NT2/D1 (cell line): ENCODE results near the gene ARHGEF19.

ENCODE experiments used
- YY1 ChIP-seq: IDR thresholded peaks from 2 replicates; pipeline ENCODE4 v1.6.1; 2011; ENCODE audit not compliant: insufficient read length, insufficient read depth
- ZNF274 ChIP-seq: IDR thresholded peaks from 2 replicates; pipeline ENCODE4 v1.6.1; 2011; ENCODE audit warnings: mild to moderate bottlenecking, low read depth, low read length

DNA sequence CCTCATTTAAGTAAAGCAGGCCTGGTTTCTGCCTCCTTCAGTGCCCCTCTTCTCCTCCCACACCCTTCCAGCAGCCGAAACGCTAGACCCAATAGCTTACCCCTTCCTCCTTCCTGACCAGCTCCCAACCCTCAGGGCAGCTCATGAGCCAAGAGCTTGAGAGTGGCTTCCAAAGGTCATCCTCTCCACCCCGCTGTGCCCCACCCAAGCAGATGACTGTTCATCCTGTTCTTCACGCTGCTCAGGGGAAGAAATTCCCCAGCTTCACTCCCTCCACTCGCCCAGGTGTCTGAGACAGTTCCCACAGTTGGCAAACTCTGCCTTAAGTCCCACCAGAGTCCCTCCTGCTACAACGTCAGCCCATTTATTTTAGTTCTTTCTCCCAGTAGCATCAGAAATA, 23.4 kb downstream of the ARHGEF19 start:
- TF ChIP-seq ZNF274 (no peak), YY1 (no peak)
